Activated CD4-positive, alpha-beta T cell treated with anti-CD3 and anti-CD28 coated beads for 24 hours (primary cell): ENCODE measurements around the gene RGPD3.
"Not testable (repeated sequence)": the region's sequence is repeated elsewhere in the genome, so short reads cannot be mapped to it uniquely, and the experiment has no call there.

Source experiments
- DNase-seq, 2 donors: peaks; one replicate each; pipeline ENCODE4 v3.0.0-alpha.2; 2020; ENCODE audit warnings: low read depth in 2 of 2

Gene RGPD3

GRCh38 chr2:106468107-106468506 is at the start of gene RGPD3:
Gene RGPD3, minus strand, starts transcription at chr2:106468413. Its CDS starts 125 bp downstream, at chr2:106468288.
- not testable (repeated sequence) for DNase-seq

GRCh38 chr2:106517329-106517728 is 49.1 kb upstream of the RGPD3 start:
- DNase-seq = no peak

GRCh38 chr2:106516864-106517263 is 48.7 kb upstream of the RGPD3 start:
- no peak for DNase-seq

- no peak for DNase-seq
Observed at GRCh38 chr2:106516436-106516835, 48.2 kb upstream of the RGPD3 start.

- DNase-seq = not testable (repeated sequence)
Observed at GRCh38 chr2:106514827-106515226, 46.6 kb upstream of the RGPD3 start.

GRCh38 chr2:106513391-106513790 is 45.2 kb upstream of the RGPD3 start:
- not testable (repeated sequence) for DNase-seq

- DNase-seq = not testable (repeated sequence)
Observed at GRCh38 chr2:106511934-106512333, 43.7 kb upstream of the RGPD3 start.

- DNase-seq = peak in 1 of 2 donors; percentile 28
Observed at GRCh38 chr2:106511476-106511901, 43.3 kb upstream of the RGPD3 start.

- DNase-seq = not testable (repeated sequence)
Observed at GRCh38 chr2:106510791-106511190, 42.6 kb upstream of the RGPD3 start.

GRCh38 chr2:106509374-106509770 is 41.2 kb upstream of the RGPD3 start:
- not testable (repeated sequence) for DNase-seq

- DNase-seq = not testable (repeated sequence)
Observed at GRCh38 chr2:106508660-106509373, 40.6 kb upstream of the RGPD3 start.

- not testable (repeated sequence) for DNase-seq
Observed at GRCh38 chr2:106506002-106506687, 37.9 kb upstream of the RGPD3 start.

GRCh38 chr2:106504787-106505186 is 36.6 kb upstream of the RGPD3 start:
- DNase-seq = not testable (repeated sequence)

GRCh38 chr2:106504192-106504591 is 36.0 kb upstream of the RGPD3 start:
- not testable (repeated sequence) for DNase-seq

GRCh38 chr2:106502351-106502750 is 34.1 kb upstream of the RGPD3 start:
- DNase-seq = not testable (repeated sequence)

GRCh38 chr2:106500350-106500749 is 32.1 kb upstream of the RGPD3 start:
- not testable (repeated sequence) for DNase-seq

- DNase-seq = not testable (repeated sequence)
Observed at GRCh38 chr2:106498549-106498948, 30.3 kb upstream of the RGPD3 start.

- DNase-seq = not testable (repeated sequence)
Observed at GRCh38 chr2:106492913-106493312, 24.7 kb upstream of the RGPD3 start.

GRCh38 chr2:106492399-106492798 is 24.2 kb upstream of the RGPD3 start:
- DNase-seq = not testable (repeated sequence)

- DNase-seq = not testable (repeated sequence)
Observed at GRCh38 chr2:106489701-106490100, 21.5 kb upstream of the RGPD3 start.

GRCh38 chr2:106487386-106488191 is 19.4 kb upstream of the RGPD3 start:
- DNase-seq = not testable (repeated sequence)
